WTC11 (cell line): Measurements from ENCODE around the gene C16orf90. TPM values are rescaled to one million over a fixed set of nuclear protein-coding genes. Genes with fewer than 3 reads are reported as not detected.

ENCODE experiments used
- ATAC-seq: fragments of 200-7000 bp; cut with Tn5 transposase; 2 replicates; pipeline ENCODE4 v1.10.0; 2021; ENCODE audit warnings: mild to moderate bottlenecking, moderate library complexity
- CTCF ChIA-PET: fragments of 300-600 bp; sonication (Branson Sonifier 250); formaldehyde crosslinking; loops from one replicate; lab custom pipeline; 2021; ENCODE audit warnings: antibody characterized with exemption; lab: Charles Lee
- POLR2A ChIA-PET: fragments of 350-600 bp; sonication (Branson Sonifier 250); formaldehyde crosslinking; loops from one replicate; lab custom pipeline; 2021; ENCODE audit warnings: antibody characterized with exemption; lab: Charles Lee
- DNase-seq: peaks from one replicate; pipeline ENCODE4 v3.0.0; 2021; ENCODE audit warnings: low spot score
- H3K27ac Mint-ChIP-seq: 2 replicates; pipeline ENCODE4 v1.8.0; 2021; ENCODE audit warnings: mixed read lengths
- H3K27me3 Mint-ChIP-seq: 2 replicates; pipeline ENCODE4 v1.8.0; 2021; ENCODE audit warnings: low read depth, mild to moderate bottlenecking, moderate library complexity, mixed read lengths
- H3K36me3 Mint-ChIP-seq: 2 replicates; pipeline ENCODE4 v1.8.0; 2021; ENCODE audit warnings: mixed read lengths
- H3K4me1 Mint-ChIP-seq: 2 replicates; pipeline ENCODE4 v1.8.0; 2022; ENCODE audit warnings: mixed read lengths
- H3K4me3 Mint-ChIP-seq: 2 replicates; pipeline ENCODE4 v1.8.0; 2021; ENCODE audit warnings: mild to moderate bottlenecking, moderate library complexity, mixed read lengths
- H3K9me3 Mint-ChIP-seq: 2 replicates; pipeline ENCODE4 v1.8.0; 2021; ENCODE audit warnings: mixed read lengths
- AR ChIP-seq: fragments of 250-450 bp; sonication (Bioruptor Pico); IDR thresholded peaks from 2 replicates; pipeline ENCODE4 v1.9.0; 2021; ENCODE audit warnings: mild to moderate bottlenecking
- CTCF ChIP-seq: fragments of 200-600 bp; IDR thresholded peaks from 2 replicates; pipeline ENCODE4 v1.8.0; 2022; ENCODE audit warnings: antibody characterized with exemption
- ERG ChIP-seq: fragments of 250-450 bp; sonication (Bioruptor Pico); IDR thresholded peaks from 2 replicates; pipeline ENCODE4 v1.8.0; 2021; ENCODE audit warnings: mild to moderate bottlenecking
- ESRRA ChIP-seq: sonication (generic); formaldehyde crosslinking; IDR thresholded peaks from 2 replicates; pipeline ENCODE4 v1.8.1; 2022; ENCODE audit warnings: mild to moderate bottlenecking, missing genetic modification reagents, borderline replicate concordance
- GRHL2 ChIP-seq: fragments of 250-450 bp; sonication (Bioruptor Pico); IDR thresholded peaks from 2 replicates; pipeline ENCODE4 v1.8.0; 2022; ENCODE audit warnings: mild to moderate bottlenecking, moderate library complexity; ENCODE audit not compliant: insufficient replicate concordance, severe bottlenecking
- HMGA2 ChIP-seq: fragments of 250-450 bp; sonication (Bioruptor Pico); IDR thresholded peaks from 2 replicates; pipeline ENCODE4 v1.4.0; 2021; ENCODE audit warnings: mild to moderate bottlenecking, moderate library complexity
- IRF1 ChIP-seq: sonication (generic); formaldehyde crosslinking; IDR thresholded peaks from 2 replicates; pipeline ENCODE4 v1.8.0; 2023; ENCODE audit warnings: missing genetic modification reagents
- NFYB ChIP-seq: sonication (generic); formaldehyde crosslinking; conservative IDR thresholded peaks from 2 replicates; pipeline ENCODE4 v1.8.0; 2022; ENCODE audit warnings: low read depth, missing genetic modification reagents
- NR3C1 ChIP-seq: sonication (generic); formaldehyde crosslinking; conservative IDR thresholded peaks from 2 replicates; pipeline ENCODE4 v1.8.1; 2023; ENCODE audit warnings: low read depth, mild to moderate bottlenecking, missing genetic modification reagents
- SMAD3 ChIP-seq: sonication (generic); formaldehyde crosslinking; IDR thresholded peaks from 2 replicates; pipeline ENCODE4 v1.8.0; 2022; ENCODE audit warnings: missing genetic modification reagents, mild to moderate bottlenecking, borderline replicate concordance
- SP1 ChIP-seq: sonication (generic); formaldehyde crosslinking; conservative IDR thresholded peaks from 2 replicates; pipeline ENCODE4 v1.8.1; 2022; ENCODE audit warnings: missing genetic modification reagents
- ZBTB43 ChIP-seq: sonication (generic); formaldehyde crosslinking; IDR thresholded peaks from 2 replicates; pipeline ENCODE4 v1.8.1; 2023; ENCODE audit warnings: mild to moderate bottlenecking, missing genetic modification reagents
- ZMAT4 ChIP-seq: fragments of 250-450 bp; sonication (Bioruptor Pico); IDR thresholded peaks from 2 replicates; pipeline ENCODE4 v1.9.0; 2021; ENCODE audit warnings: mild to moderate bottlenecking
- ZNF671 ChIP-seq: fragments of 250-450 bp; sonication (Bioruptor Pico); IDR thresholded peaks from 2 replicates; pipeline ENCODE4 v1.8.0; 2021; ENCODE audit warnings: mild to moderate bottlenecking
- total RNA-seq: library from RNA; stranded (reverse); gene quantifications from 3 replicates; pipeline ENCODE4 v1.2.3, GENCODE V29; 2021

C16orf90 gene
- total RNA-seq, 1 experiment from 2014 or later, result not detected

GRCh38 chr16:3478242-3478925 is 16.9 kb downstream of the C16orf90 start:
- ChIA-PET CTCF (no interaction called here), POLR2A (no interaction called here)
- no peaks in the 10 kb centered on the region for H3K9me3 Mint-ChIP-seq
- DNase-seq (no peak), ATAC-seq (no peak)
- H3K27ac Mint-ChIP-seq, result peak overlapping the region; percentile 69; the same call in 1 of the 2 replicates
- peaks cover 10% of the 10 kb centered on the region for H3K4me1 Mint-ChIP-seq
- no peak for TF ChIP-seq GRHL2 (CRISPR knock-in tag)
- TF ChIP-seq SMAD3 (CRISPR knock-in tag), result no peak
- no peak for TF ChIP-seq HMGA2 (CRISPR knock-in tag)
- no peak for TF ChIP-seq ZMAT4
- no peak for TF ChIP-seq NFYB (CRISPR knock-in tag)
- no peak for TF ChIP-seq ZBTB43 (CRISPR knock-in tag)
- H3K4me3 Mint-ChIP-seq, result no peak overlapping the region
- no peaks in the 10 kb centered on the region for H3K27me3 Mint-ChIP-seq
- H3K36me3 Mint-ChIP-seq, result peaks cover 33% of the 10 kb centered on the region

GRCh38 chr16:3476409-3476808 is 18.9 kb downstream of the C16orf90 start:
- H3K4me1 Mint-ChIP-seq, result peaks cover 7% of the 10 kb centered on the region
- TF ChIP-seq IRF1 (CRISPR knock-in tag) (no peak), AR (CRISPR knock-in tag) (no peak), CTCF (no peak), ZNF671 (no peak), SP1 (no peak), ESRRA (CRISPR knock-in tag) (no peak), ERG (no peak), NR3C1 (CRISPR knock-in tag) (no peak)
- H3K27ac Mint-ChIP-seq, result no peak overlapping the region
- ChIA-PET POLR2A (no interaction called here), CTCF (no interaction called here)
- no peaks in the 10 kb centered on the region for H3K9me3 Mint-ChIP-seq
- H3K27me3 Mint-ChIP-seq, result no peaks in the 10 kb centered on the region
- no peak for DNase-seq
- peaks cover 17% of the 10 kb centered on the region for H3K36me3 Mint-ChIP-seq
- H3K4me3 Mint-ChIP-seq, result no peak overlapping the region
- ATAC-seq, result no peak
